Activated CD8-positive, alpha-beta memory T cell treated with anti-CD3 and anti-CD28 coated beads for 1 hour (primary cell): ENCODE data around the gene AAGAB.

ENCODE experiments used
- DNase-seq, 2 donors: peaks; one replicate each; pipeline ENCODE4 v3.0.0-alpha.2; 2020; ENCODE audit warnings: low read depth in 1 of 2; ENCODE audit errors: extremely low read depth in 1 of 2

Gene AAGAB

DNA sequence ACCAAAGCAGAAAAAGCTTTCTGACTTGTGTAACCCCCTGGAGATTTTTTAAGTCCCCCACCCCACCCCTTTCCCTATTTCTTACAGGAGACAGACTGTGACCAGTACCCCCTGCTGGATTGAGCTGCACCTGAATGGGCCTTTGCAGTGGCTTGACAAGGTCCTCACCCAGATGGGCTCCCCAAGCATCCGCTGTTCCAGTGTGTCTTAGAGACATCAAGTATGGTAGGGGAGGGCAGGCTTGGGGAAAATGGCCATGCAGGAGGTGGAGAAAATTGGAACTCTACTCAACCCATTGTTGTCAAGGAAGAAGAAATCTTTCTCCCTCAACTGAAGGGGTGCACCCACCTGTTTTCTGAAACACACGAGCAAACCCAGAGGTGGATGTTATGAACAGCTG, 64.1 kb downstream of the AAGAB start:
- DNase-seq: no peak

DNA sequence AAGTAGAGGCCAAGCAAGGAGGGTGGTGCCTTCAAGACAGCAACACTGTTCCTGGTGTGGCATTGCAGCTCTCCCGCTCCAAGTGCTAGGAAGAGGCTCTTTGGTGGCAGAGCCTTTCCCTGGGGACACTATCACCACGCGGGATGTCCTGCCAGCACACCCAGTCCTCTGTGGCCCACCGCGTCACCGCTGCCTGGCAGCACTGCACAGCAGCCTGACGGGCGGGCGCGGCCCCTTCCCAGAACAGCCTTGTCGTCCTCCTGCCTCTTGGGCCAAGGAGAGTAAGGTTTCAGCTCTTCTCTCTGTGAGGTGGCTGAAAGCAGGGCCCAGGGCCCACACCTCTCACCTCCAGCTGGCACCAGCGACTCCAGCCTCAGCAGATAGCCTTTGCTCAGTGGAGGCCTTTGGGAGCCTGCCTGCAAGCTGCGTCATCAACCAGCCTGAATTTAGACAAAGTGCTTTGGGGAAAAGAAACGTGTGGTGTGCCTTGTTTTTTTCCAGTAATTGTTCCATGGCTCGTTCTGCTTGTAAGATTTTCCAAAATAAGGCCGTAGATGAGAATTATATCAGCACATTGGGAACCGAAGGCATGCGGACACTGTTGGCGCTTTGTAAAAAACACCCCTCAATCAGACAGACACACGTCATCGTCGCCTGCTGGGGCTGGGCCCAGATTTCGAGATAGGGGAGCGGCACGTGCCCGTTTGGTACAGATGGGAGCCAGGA, 65.0 kb downstream of the AAGAB start:
- DNase-seq: no peak

DNA sequence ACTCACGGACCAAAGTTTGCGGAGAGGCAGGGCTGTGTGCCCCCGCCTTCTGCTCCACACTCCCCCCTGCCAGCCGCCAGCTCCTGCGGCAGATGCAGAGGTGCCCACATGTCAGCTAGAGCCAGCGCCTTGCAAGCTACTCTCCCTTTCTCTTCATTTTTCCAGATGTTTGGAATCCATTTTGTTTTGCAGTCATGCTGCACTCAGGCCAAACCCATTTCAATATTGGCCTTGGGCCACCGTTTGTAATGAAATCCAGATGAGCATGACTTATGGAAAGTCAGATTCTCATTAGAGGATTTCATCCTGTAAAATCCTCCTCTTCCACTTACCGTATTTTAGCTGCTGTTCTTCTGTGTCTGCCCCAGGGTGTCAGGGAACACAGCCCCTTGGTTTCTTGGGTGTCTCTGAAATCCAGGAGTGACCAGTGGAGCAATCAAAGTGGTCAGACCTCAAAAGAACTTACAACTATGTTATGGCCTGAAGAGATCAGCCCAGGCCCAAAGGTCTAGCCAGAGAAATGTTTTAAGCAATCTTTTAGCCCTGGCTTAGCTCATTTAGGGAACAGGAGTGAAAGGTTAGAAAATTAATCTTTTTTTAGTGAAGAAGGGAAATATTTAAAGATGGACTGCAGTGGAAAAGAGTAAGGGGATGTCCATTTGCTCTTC, 65.8 kb downstream of the AAGAB start:
- DNase-seq: no peak

DNA sequence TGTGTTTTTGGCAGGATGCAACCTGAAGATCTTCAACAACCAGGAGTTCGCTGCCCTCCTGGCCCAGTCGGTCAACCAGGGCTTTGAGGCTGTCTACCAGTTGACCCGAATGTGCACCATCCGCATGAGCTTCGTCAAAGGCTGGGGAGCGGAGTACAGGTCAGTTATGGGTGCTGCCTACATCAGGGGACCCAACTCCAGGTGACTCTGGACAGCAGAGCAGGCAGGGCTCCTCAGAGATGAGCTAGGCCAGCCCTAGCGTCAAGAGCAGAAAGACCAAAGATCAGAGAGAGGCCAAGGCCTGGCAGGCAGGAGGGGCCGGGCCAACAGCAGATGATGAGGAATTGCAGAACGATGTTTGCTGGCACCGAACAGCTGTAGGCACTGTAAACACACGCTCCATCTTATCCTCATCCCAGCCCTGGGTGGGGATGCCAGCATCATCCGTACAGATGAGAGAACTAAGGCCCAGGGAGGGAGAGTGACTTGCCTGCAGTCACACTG, 67.1 kb downstream of the AAGAB start:
- no peak for DNase-seq

DNA sequence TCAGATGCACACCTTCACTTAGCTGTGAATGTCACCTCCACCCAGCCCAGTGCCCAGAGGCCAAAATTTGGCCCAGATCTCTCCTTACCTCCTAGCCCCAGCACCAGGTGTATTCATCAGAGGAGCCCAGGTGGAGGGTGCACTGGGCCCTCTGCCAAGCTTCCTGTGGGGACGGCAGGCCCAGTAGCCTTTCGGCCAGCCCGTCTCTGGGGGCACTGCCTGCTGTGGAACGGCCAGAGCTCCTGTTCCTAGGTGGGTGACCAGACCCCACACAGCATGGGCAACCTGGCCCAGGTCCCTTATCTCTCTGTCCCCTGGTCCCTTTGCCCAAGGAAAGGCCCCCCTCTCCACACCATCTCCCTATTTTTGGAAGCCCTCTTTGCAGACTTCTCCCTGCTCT, 67.8 kb downstream of the AAGAB start:
- DNase-seq: no peak

DNA sequence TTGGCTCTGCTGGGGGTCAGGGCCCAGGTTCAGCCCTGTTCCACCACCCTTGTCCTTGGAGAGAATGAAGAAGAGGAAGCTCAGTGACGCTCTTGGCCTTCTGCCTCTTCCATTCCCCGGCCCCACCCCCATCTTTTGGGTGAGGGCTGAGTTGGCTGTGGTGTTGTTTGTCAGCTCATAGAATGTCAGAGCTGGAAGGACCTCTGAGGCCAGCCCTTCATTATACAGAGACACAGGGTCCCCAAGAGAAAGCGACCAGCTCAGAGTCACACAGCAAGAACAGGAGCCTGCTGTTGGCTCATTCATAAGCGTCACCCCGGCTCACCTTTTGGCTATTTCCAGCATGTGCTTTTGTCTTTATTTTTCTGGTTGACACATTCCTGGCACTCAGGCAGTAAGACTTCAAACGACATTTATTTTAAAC, 68.2 kb downstream of the AAGAB start:
- no peak for DNase-seq

DNA sequence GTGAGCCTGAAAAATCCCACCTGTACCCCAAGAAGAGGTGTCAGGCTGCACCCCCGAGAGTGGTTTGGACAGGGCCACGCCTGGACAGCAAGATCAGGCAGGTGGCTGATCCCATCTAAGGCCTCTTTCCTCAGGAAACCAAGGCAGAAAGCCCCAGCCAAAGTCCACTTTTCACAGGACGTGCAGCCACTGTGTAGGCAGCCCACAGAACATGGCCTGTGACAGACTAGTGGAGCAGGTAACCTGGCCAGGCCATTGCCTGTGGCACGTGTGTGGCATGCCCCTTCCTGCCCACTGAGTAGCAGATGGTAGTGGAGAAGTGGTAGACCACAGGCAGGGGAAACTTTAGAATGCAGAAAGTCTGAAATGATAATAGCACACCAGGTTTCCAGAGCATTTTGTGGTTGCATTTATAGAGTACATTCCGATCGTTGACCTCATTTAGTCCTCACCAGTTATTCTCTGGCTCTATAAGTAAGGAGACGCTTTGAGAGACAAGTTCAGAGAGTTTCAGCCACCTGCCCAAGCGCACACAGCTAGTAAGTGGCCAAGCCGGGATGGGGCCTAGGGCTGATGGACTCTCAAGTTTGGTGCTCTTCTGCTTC, 68.7 kb downstream of the AAGAB start:
- no peak for DNase-seq

DNA sequence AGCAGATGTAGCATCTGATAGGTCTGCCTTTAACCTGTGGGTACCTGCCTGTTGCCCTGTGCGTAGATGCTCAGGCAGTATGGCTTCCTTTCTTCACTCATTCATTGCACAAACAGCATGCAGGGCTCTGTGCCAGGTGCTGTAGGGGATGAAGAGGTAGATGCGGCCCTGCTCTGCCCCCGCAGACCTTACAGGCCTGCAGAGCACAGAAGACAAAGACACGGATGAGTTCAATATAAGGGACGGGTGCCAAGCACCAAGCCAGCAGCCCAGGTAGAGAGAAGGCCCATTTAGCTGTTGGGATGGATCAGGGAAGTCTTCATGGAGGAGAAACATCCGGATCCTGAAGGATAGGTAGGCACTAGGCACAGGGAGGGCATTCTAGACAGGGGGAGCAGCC, 69.4 kb downstream of the AAGAB start:
- no peak for DNase-seq

DNA sequence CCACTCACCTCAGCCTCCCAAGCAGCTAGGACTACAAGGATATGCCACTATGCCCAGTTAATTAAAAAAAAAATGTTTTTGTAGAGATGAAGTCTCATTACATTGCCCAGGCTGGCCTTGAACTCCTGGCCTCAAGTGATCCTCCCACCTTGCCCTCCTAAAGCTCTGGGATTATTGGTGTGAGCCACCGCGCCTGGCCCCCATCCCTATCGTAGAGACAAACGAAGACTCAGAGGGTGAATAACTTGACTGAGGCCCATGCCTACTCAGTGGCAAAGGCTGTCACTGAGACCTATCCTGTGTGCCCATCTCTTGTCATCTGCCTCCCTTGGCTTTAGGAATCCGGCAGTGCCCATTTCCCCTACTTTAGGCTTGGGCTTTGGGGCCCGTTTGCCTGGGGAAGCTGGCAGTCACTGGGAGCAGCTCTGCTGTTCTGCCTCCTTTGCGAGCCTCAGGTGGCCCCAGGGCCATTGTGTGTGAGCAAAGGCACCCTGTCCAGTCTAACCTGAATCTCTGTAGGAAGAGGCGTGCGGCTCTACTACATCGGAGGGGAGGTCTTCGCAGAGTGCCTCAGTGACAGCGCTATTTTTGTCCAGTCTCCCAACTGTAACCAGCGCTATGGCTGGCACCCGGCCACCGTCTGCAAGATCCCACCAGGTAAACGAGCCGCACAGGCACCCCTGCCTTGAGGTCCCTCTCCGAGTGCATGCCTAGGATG, 70.1 kb downstream of the AAGAB start:
- no peak for DNase-seq

DNA sequence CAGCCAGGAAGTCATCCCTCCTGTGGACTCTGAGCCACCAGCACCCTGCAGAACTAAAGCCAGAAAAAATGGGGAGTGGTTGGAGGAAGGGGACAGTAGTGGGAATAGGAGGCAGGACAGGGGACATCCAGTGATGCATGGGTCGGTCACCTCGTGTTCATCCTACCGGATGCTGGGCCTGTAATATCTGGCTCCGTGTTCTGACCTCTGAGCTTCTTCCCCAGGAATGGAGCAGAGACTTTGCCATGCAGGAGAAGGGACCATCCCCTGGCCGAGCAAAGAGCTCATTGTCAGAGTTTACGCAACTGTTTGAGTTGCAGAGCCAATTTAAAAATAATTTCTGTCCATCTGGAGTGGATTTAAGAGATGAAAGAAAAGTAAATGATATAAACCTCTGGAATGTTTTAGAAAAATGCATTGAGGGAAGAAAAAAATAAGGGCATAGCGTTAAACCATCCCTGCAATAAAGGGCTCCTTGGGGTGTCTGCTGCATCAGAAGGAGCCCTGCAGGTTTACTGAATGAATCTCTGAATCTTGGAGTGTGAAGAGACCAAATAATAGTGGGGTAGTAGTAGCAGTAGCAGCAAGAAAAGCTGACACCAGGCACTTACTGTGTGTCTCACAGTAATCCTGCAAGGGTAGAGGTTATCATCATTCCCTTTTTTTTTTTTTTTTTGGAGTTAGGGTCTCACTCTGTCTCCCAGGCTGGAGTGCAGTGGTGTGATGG, 70.9 kb downstream of the AAGAB start:
- DNase-seq: no peak

DNA sequence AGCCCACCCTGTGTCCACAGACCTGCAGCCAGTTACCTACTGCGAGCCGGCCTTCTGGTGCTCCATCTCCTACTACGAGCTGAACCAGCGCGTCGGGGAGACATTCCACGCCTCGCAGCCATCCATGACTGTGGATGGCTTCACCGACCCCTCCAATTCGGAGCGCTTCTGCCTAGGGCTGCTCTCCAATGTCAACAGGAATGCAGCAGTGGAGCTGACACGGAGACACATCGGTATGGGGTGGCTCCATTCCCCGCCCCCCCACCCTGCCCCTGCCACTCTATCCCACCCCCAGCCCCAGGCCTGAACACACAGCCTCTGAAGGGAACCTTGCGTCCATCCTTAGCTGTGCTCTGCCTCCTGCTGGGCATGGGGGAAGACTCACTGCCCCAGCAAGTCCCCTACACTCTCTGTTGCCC, 73.2 kb downstream of the AAGAB start:
- no peak for DNase-seq

DNA sequence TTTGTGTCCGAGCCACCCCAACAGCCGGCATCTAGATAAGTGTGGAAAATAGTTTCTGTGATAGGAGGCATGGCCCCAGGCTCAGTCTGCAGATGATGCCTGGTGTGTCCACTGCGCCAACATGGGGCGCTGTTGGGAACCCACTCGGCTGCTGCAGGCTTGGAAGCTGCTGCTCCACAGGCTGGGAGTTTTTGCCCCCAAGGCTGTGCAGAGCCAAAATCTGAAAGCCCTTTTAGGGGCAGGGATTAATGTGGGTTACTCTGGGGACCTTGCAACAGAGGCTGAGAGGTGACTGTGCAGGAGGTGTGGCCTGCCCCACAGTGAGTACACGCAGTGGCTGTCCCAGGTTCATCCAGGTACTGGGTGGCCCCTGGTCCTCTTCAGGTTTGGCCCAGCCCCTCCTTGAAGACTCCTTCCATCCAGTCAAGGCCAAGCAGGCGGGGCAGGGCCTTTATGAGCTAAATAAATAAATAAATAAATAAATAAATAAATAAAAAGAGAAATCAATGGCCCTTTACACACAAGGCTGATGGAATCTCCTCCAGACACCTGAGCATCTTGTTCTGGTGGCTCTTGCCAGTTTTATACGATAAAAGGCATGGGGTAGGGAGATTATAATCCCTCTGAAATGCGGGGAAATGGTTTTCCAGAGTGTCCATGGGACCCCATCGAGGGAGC, 73.8 kb downstream of the AAGAB start:
- no peak for DNase-seq

DNA sequence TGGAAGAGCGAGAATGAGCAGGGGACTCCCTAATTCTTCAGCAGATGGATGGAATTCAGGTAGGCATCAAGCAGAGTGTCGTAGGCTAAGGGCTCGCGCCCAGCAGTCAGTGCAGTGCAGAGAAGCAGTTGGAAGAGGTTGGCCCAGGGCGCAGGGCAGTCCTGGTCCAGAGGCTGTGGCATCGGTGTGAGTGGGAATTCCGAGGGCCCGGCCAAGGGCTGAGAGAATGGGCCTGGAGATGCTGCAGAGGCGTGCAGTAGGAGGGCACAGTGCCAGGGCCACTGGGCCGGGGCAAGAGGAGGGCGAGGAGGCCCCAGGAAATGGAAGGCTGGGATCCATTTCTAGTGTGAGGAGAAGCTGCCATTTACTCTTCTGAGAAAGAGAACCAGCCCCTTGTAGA, 74.4 kb downstream of the AAGAB start:
- no peak for DNase-seq

DNA sequence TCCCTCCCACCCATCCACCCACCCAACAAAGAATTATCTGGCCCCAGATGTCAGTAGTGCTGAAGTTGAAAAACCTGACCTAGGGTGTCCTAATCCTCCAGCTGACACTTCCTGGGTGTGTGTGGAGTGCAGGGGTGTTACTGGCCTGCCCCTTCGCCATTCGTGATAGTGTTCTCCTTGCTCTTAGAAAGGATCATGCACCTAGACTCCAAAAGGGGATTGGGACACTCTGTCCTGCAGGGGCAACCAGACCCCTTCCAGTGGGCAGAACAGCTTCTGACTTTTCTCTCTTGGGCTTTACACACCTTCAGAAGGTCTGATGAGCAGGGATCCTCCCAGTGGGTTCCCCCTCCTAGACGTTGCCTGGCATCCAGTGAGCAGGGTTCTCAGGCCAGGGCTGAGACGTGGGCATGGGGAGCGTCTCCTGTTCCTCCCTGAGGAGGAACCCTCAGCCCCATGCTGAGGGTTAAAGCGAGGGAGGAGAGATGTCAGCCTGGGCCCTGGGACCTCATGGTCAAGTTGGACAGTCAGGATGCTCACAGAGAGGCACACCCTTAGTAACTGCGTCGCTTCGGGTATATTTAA, 75.0 kb downstream of the AAGAB start:
- no peak for DNase-seq

DNA sequence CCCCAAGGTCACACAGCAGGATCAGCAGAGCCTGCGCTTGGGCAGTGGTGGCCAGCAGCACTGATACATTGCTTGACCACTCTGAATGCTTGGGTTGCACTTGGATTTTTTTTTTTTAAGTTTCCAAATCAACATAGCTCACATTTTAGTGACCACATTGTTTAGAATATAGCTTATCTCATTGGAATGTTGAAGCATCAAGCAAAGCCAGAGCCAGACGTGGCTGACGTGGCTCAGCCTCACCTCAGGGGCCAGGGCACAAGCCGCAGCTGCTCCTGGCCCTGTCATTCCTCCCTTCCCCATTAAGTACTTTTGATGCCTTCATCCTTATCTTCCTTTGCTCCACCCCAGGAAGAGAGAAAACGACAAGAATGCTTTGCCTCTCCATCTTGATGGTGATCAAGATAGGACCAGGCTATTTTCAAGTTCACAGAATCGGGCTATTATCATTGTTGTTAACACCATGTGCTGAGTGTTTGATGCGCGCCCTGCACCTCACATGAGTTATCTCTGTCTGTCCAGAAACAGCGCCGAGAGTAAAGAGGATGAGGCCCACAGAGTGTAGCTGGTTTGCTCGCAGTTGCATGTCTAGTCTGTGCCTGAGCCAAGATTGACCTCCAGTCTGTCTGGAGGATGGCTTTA, 75.8 kb downstream of the AAGAB start:
- no peak for DNase-seq

DNA sequence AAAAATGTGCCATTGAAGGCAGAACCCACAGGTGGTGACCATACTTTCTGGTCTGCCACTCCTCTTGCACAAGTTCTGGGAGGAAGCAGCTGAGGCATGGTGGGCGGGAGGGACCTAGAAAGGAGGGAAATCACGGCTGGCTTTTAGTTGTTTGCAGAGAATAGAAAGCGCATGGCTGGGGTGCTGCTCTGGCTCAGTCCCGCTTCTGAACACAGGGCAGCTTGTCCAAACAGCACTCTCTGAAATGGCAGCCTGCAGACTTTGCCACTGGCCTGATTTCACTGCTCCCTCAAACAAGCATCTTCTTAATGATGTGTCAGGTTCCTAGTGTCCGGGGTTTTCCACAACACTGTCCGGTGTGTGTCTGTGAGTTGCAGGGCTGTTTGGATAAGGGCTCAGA, 76.7 kb downstream of the AAGAB start:
- DNase-seq: no peak

DNA sequence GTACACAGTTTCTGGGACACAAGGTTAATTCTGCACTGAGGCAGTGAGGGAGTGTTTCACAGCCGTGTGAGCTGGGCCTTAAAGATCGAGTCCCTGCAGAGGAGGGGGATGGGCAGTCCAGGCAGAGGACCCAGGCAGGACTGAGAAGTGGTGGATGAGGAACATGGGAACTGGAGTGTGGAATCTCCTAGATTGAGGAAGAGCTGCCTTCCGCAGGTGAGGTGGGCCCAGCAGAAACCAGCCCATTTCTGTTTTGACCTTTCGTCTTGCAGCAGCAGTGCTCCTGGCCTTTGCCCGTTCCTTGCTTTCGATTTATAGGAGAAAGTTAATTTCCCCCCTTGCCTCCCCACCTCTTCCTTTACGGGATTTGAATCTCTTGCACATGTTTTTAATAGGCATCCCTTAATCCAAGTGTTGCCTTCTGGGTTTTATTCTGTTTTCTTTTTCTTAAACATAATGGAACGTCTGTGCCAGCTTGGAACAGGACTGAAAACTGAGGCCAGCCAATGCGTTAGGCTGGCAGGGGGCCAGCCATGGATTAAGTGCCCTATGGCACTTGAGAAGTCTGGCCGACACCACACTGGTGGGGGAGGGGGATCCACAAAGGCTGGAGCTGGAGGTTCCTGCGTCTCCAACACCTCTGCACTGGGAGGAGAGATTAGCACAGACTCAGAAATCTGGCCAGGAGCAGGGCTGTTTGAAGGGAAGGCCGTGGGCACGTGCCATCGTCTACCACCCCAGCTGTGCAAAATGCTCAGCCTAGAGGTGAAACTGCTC, 78.1 kb downstream of the AAGAB start:
- no peak for DNase-seq

DNA sequence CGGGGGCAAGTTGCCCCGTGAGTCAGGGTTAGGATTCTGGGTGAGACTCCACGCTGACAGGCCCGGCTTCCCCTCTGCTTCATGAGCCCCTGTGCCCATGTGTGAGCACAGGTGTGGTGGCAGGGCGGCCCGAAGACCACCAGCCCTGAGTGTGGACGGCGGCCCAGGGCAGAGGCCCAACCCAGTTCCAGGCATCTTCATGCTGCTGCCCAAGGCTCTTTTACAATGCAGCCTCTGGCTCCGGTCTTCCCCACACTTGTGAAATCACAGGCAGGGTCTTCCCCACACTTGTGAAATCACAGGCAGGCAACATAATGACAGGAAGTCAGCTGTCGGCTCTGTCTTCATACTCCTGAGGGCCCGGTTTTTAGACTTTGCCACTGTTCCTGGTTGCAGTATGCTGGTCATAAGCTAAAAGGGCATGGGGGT, 78.8 kb downstream of the AAGAB start:
- DNase-seq: no peak
